Cardiac muscle cell (in vitro differentiated cells and primary cell): ENCODE results near the gene PEX14. TPM values are rescaled to one million over a fixed set of nuclear protein-coding genes. Genes with fewer than 3 reads are reported as not detected.
A peak's percentile ranks its signal among the peaks of the same experiment; 100 is the strongest.

Experiments
- DNase-seq, 2 donors: peaks; one replicate each; pipeline versions ENCODE4 v3.0.0 to v3.0.0-alpha.2; 2010 to 2017; ENCODE audit warnings: low read depth in 1 of 2, low spot score in 1 of 2
- H3K27ac ChIP-seq: fragments of 200-600 bp; sonication (generic); 2 replicates; pipeline ENCODE4 v1.5.1; 2016
- H3K27me3 ChIP-seq: fragments of 200-600 bp; sonication (generic); 2 replicates; pipeline ENCODE4 v1.6.0; 2016; ENCODE audit warnings: control low read depth
- H3K36me3 ChIP-seq: fragments of 200-600 bp; sonication (generic); 2 replicates; pipeline ENCODE4 v1.5.1; 2016; ENCODE audit warnings: control low read depth
- H3K4me1 ChIP-seq: fragments of 200-600 bp; sonication (generic); 2 replicates; pipeline ENCODE4 v1.8.1; 2017; ENCODE audit warnings: low read depth, mild to moderate bottlenecking, mixed run types
- H3K4me3 ChIP-seq: fragments of 200-600 bp; sonication (generic); 2 replicates; pipeline ENCODE4 v1.5.1; 2016; ENCODE audit warnings: mild to moderate bottlenecking
- H3K9me3 ChIP-seq: fragments of 200-600 bp; sonication (generic); 2 replicates; pipeline ENCODE4 v1.5.1; 2017; ENCODE audit warnings: low read depth, mild to moderate bottlenecking, control low read depth
- CTCF ChIP-seq: IDR thresholded peaks from 2 replicates; pipeline ENCODE4 v1.5.1; 2012; ENCODE audit warnings: low read depth, mild to moderate bottlenecking, low read length
- polyA plus RNA-seq: library from polyadenylated mRNA; unstranded; fragments of >200 nt; fragmentation: Nextera tagmentation; extraction: Ambion mirVana; gene quantifications from 2 replicates; pipeline ENCODE4 v1.2.1, GENCODE V29; 2016
- total RNA-seq: library from RNA; depleted of rRNA; stranded (reverse); fragments of >200 nt; gene quantifications from 2 replicates; pipeline ENCODE4 v1.2.3, GENCODE V29; 2016

PEX14 gene
- total and polyA plus RNA-seq, 2 experiments from 2014 or later: 25.0 to 32.1 TPM

- Histone ChIP-seq H3K27ac (peak overlapping the region; percentile 93), H3K27me3 (no peaks in the 10 kb centered on the region), H3K4me1 (peaks cover 71% of the 10 kb centered on the region), H3K9me3 (no peaks in the 10 kb centered on the region), H3K36me3 (no peaks in the 10 kb centered on the region), H3K4me3 (no peak overlapping the region)
- peak; percentile 65 to 85 for DNase-seq
- TF ChIP-seq CTCF: no peak
Measured at GRCh38 chr1:10679496-10680220, 204.9 kb downstream of the PEX14 start.

Other genes with a start within 250 kb of the PEX14 start
- 162 and 214 TPM in 2 replicates for gene PGD, start 75.9 kb upstream of the PEX14 start, total RNA-seq
- gene PGD, start 75.9 kb upstream of the PEX14 start, polyA plus RNA-seq: 155 and 201 TPM in 2 replicates
- gene CENPS, start 44.5 kb upstream of the PEX14 start, total RNA-seq: 13.4 and 16.0 TPM in 2 replicates
- gene CENPS, start 44.5 kb upstream of the PEX14 start, polyA plus RNA-seq: 30.6 and 46.3 TPM in 2 replicates
- gene CORT, start 24.9 kb upstream of the PEX14 start, total RNA-seq: 2.3 and 3.1 TPM in 2 replicates
- 1.2 and 2.3 TPM in 2 replicates for gene CORT, start 24.9 kb upstream of the PEX14 start, polyA plus RNA-seq
- gene DFFA, start 2.4 kb upstream of the PEX14 start, total RNA-seq: 42.0 and 53.6 TPM in 2 replicates
- 47.5 and 69.4 TPM in 2 replicates for gene DFFA, start 2.4 kb upstream of the PEX14 start, polyA plus RNA-seq